GM19240 (cell line): Measurements from ENCODE around the gene MSI1.
"Not testable (repeated sequence)": the region's sequence is repeated elsewhere in the genome, so short reads cannot be mapped to it uniquely, and the experiment has no call there.

Source experiments
- DNase-seq: peaks from one replicate; pipeline ENCODE4 v3.0.0; 2011; ENCODE audit warnings: low spot score; ENCODE audit not compliant: insufficient read length

The MSI1 gene

GRCh38 chr12:120357104-120357503 lies 11.9 kb downstream of the MSI1 start:
- DNase-seq, result no peak

- peak; percentile 93 for DNase-seq
Observed at GRCh38 chr12:120356567-120357030, 12.4 kb downstream of the MSI1 start.

GRCh38 chr12:120353556-120354317 lies 15.2 kb downstream of the MSI1 start:
- no peak for DNase-seq

DNA sequence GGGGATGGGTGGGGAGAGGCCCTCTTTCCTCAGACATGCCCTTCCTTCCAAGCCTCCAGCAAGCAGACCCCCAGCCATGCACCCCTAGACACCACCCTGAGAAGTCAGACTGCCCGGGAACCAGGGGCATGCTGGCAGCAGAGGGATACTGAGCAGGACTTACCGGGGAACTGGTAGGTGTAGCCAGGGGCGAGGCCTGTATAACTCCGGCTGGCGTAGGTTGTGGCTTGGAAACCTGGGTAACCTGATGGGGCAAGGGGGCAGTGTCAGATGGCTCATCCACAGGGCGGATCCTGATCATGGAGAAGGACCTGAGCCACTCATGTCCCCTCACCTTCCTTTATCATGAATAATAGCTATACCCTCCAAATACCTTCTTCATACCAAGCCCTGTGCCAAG lies 15.8 kb downstream of the MSI1 start:
- DNase-seq, result no peak

GRCh38 chr12:120352117-120352516 lies 16.8 kb downstream of the MSI1 start:
- no peak for DNase-seq

GRCh38 chr12:120350576-120351350 lies 18.2 kb downstream of the MSI1 start:
- no peak for DNase-seq

DNA sequence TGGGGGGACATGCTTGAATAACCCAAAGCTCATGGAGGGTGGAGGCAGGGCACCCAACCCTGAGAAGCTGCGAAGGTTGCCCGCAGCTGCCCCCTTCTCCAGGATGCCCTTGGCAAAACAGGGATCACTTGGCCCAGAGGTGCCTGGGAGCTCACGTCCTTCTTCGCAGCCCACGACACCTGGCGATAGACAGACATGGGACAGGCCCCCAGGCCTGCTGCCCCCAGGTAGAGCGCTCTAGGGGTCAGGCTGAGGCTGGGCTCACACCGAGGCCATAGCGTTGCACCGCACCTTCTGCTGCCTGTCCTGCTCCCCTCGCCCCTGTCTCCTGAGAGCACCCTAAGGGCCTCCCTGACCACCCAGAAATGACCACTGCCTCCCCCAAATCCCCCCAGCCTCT lies 21.2 kb downstream of the MSI1 start:
- no peak for DNase-seq

DNA sequence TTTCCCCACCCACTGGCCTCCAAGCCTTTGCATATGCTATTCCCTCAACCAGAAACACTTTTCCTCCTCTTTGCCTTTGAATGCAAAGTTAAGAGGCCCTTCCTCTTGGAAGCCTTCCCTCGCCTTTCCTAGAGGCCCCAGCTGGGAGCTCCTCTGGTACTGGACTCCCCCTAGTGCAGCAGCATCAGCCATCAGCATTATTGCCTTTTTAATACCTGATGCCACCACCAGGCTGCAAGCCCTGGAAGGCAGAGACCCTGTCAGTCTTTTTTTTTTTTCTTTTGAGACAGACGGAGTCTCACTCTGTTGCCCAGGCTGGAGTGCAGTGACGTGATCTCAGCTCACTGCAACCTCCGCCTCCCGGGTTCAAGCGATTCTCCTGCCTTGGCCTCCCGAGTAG lies 22.3 kb downstream of the MSI1 start:
- DNase-seq, result no peak

DNA sequence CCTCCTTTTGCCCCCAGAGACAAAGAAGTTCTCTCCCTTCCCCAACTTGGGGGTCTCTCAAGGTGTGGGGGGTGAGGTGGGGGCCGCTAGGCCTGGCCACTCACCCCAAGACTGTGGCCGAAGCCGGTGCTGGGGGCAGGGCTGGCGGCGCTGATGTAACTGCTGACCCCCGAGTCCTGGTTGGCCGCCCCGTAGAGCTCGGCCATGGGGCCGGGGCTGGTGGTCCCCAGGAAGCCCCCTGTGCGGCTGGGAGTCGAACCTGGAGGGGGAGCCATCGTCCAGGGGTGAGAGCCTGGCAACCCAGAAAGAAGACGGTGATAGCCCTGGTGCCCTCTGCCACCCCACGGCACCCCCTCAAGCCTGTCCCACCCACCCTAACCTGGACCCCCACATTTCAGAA lies 22.9 kb downstream of the MSI1 start:
- DNase-seq, result no peak

- DNase-seq, result no peak
Observed at GRCh38 chr12:120343692-120344091, 25.3 kb downstream of the MSI1 start.

- DNase-seq, result no peak
Observed at GRCh38 chr12:120343039-120343537, 25.9 kb downstream of the MSI1 start.

- DNase-seq, result no peak
Observed at GRCh38 chr12:120342175-120343038, 26.6 kb downstream of the MSI1 start.

GRCh38 chr12:120339256-120339655 lies 29.7 kb downstream of the MSI1 start:
- DNase-seq, result no peak

- no peak for DNase-seq
Observed at GRCh38 chr12:120337730-120338129, 31.2 kb downstream of the MSI1 start.

GRCh38 chr12:120336392-120336791 lies 32.6 kb downstream of the MSI1 start:
- DNase-seq, result not testable (repeated sequence)

- DNase-seq, result not testable (repeated sequence)
Observed at GRCh38 chr12:120335447-120335846, 33.5 kb downstream of the MSI1 start.

GRCh38 chr12:120332523-120332922 lies 36.4 kb downstream of the MSI1 start:
- no peak for DNase-seq

DNA sequence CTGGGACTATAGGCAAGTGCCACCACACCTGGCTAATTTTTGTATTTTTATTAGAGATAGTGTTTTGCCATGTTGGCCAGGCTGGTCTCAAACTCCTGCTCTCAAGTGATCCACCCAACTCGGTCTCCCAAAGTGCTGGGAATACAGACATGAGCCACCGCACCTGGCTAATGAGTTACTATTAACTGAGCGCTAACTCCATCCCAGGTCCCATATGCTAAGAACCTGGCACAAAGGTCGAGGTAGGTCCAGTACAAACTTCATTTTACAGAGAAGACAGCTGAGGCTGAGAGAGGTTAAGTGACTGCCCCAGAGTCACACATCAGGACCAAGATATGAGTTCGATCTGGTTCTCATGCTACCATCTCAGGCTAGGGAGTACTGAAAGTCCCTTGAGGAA lies 36.9 kb downstream of the MSI1 start:
- no peak for DNase-seq

GRCh38 chr12:120331390-120331789 lies 37.6 kb downstream of the MSI1 start:
- DNase-seq, result no peak

DNA sequence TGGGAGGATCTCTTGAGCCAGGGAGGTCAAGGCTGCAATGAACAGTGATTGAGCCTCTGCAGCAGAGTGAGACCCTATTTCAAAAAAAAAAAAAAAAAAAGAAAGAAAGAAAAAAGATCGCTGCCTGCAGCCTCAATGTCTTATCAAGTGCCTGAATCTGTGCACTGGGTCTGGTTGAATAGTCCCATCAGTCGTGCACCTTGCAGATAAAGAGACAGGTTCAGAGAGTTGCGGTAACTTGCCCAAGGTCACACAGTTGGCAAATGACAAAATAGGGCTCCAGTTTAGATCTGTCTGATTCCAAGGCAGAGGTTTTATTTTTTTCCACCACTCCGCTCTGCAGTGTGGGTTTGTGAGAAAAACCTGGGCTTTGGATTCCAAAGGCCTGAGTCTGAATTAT lies 40.7 kb downstream of the MSI1 start:
- no peak for DNase-seq

DNA sequence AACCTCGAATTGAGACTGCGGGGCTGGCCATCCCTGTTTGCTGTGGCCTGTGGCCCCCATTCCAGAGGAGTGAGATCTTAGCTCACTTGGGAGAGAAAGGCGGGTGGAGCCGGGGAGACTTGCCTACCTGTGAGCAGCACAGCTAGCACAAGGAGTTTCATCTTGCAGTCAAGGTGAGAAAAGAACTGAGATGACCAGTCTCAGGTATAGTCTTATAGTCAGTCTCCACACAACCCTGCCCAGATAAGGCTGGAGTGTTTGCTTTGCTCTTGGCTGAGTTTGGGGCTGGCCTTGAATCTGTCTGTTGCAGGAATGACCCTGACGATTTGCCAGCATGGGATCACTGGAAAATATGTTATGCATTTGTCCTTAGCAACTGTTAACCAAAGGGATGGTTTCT lies 41.4 kb downstream of the MSI1 start, which contains the start of gene PLA2G1B:
Gene PLA2G1B (minus strand): TSS at position 187 of the 400 bp plus-strand sequence. CDS start 26 bp downstream, at position 161.
- DNase-seq, result no peak
